Muscle layer of duodenum (tissue), 2 donors: ENCODE measurements around the gene CPTP.

Source experiments
- H3K27ac ChIP-seq: one replicate; pipeline ENCODE4 v1.7.0; 2013; ENCODE audit warnings: mild to moderate bottlenecking, low read length
- H3K27me3 ChIP-seq: one replicate; pipeline ENCODE4 v1.7.0; 2013; ENCODE audit warnings: low read depth, mild to moderate bottlenecking, control low read depth, low read length
- H3K36me3 ChIP-seq, 2 donors: one replicate each; pipeline ENCODE4 v1.7.0; 2013; ENCODE audit warnings: low read length in 2 of 2, control low read depth in 1 of 2, mild to moderate bottlenecking in 1 of 2; ENCODE audit not compliant: insufficient read depth in 2 of 2, control insufficient read depth in 1 of 2
- H3K4me1 ChIP-seq, 2 donors: one replicate each; pipeline ENCODE4 v1.7.0; 2013; ENCODE audit warnings: low read length in 2 of 2, mild to moderate bottlenecking in 2 of 2, control low read depth in 1 of 2, moderate library complexity in 1 of 2; ENCODE audit not compliant: insufficient read depth in 2 of 2, control insufficient read depth in 1 of 2
- H3K4me3 ChIP-seq, 2 donors: one replicate each; pipeline ENCODE4 v1.7.0; 2013; ENCODE audit warnings: low read length in 2 of 2, low read depth in 1 of 2, mild to moderate bottlenecking in 1 of 2
- H3K9me3 ChIP-seq, 2 donors: one replicate each; pipeline ENCODE4 v1.7.0; 2013; ENCODE audit warnings: low read length in 2 of 2, control low read depth in 1 of 2, mild to moderate bottlenecking in 1 of 2; ENCODE audit not compliant: control insufficient read depth in 1 of 2
- donor health status: healthy.

CPTP gene

GRCh38 chr1:1333551-1334241 lies 9.1 kb downstream of the CPTP start:
- Histone ChIP-seq H3K27ac (no peak overlapping the region), H3K36me3 (peaks cover 0 to 30% of the 10 kb centered on the region in 2 donors), H3K4me3 (no peak overlapping the region), H3K4me1 (peaks cover 0 to 9% of the 10 kb centered on the region in 2 donors), H3K9me3 (no peaks in the 10 kb centered on the region), H3K27me3 (no peaks in the 10 kb centered on the region)

- Histone ChIP-seq H3K9me3 (no peaks in the 10 kb centered on the region), H3K4me3 (no peak overlapping the region), H3K4me1 (peaks cover 0 to 9% of the 10 kb centered on the region in 2 donors), H3K27me3 (no peaks in the 10 kb centered on the region), H3K27ac (no peak overlapping the region), H3K36me3 (peaks cover 0 to 37% of the 10 kb centered on the region in 2 donors)
Observed at GRCh38 chr1:1334835-1335234, 10.2 kb downstream of the CPTP start.

GRCh38 chr1:1335283-1335682 lies 10.7 kb downstream of the CPTP start:
- Histone ChIP-seq H3K4me1 (peaks cover 0 to 9% of the 10 kb centered on the region in 2 donors), H3K4me3 (no peak overlapping the region), H3K9me3 (no peaks in the 10 kb centered on the region), H3K27me3 (no peaks in the 10 kb centered on the region), H3K27ac (no peak overlapping the region), H3K36me3 (peaks cover 0 to 41% of the 10 kb centered on the region in 2 donors)

- Histone ChIP-seq H3K27ac (no peak overlapping the region), H3K9me3 (no peaks in the 10 kb centered on the region), H3K4me3 (no peak overlapping the region), H3K27me3 (no peaks in the 10 kb centered on the region), H3K4me1 (peaks cover 0 to 4% of the 10 kb centered on the region in 2 donors), H3K36me3 (peaks cover 3 to 43% of the 10 kb centered on the region in 2 donors)
Observed at GRCh38 chr1:1335792-1336248, 11.2 kb downstream of the CPTP start.

DNA sequence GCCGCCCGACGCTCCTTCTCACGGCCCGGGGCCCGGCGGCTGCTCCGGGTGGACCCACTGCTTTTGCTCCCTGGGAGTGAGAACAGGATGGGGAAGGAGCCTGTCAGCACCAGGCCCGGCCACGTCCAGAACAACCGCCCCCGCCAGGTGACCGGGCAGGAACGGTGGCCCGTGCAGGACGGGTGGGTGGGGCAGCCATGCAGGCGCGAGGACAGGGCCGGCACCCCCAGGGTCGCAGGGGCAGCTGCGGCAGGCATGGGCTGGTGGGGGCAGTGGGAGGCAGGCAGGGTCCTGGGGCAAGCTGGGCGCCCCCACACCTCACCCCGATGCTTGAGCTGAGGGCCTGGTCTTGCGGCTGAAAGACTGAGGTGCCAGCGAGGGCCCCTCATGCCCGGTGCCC lies 11.8 kb downstream of the CPTP start:
- Histone ChIP-seq H3K27ac (no peak overlapping the region), H3K36me3 (peaks cover 3 to 46% of the 10 kb centered on the region in 2 donors), H3K27me3 (no peaks in the 10 kb centered on the region), H3K4me3 (no peak overlapping the region), H3K4me1 (no peaks in the 10 kb centered on the region), H3K9me3 (no peaks in the 10 kb centered on the region)

- H3K4me3 ChIP-seq = no peak overlapping the region
- H3K4me1 ChIP-seq = no peaks in the 10 kb centered on the region
- peaks cover 3 to 53% of the 10 kb centered on the region in 2 donors for H3K36me3 ChIP-seq
- H3K9me3 ChIP-seq = no peaks in the 10 kb centered on the region
- no peak overlapping the region for H3K27ac ChIP-seq
- H3K27me3 ChIP-seq = no peaks in the 10 kb centered on the region
Observed at GRCh38 chr1:1336931-1337792, 12.6 kb downstream of the CPTP start.

GRCh38 chr1:1337793-1338147 lies 13.2 kb downstream of the CPTP start:
- Histone ChIP-seq H3K27ac (no peak overlapping the region), H3K4me3 (no peak overlapping the region), H3K9me3 (no peaks in the 10 kb centered on the region), H3K27me3 (no peaks in the 10 kb centered on the region), H3K4me1 (no peaks in the 10 kb centered on the region), H3K36me3 (peaks cover 3 to 57% of the 10 kb centered on the region in 2 donors)

GRCh38 chr1:1338278-1338677 lies 13.7 kb downstream of the CPTP start:
- Histone ChIP-seq H3K4me3 (no peak overlapping the region), H3K4me1 (no peaks in the 10 kb centered on the region), H3K36me3 (peaks cover 3 to 57% of the 10 kb centered on the region in 2 donors), H3K9me3 (no peaks in the 10 kb centered on the region), H3K27me3 (no peaks in the 10 kb centered on the region), H3K27ac (no peak overlapping the region)

DNA sequence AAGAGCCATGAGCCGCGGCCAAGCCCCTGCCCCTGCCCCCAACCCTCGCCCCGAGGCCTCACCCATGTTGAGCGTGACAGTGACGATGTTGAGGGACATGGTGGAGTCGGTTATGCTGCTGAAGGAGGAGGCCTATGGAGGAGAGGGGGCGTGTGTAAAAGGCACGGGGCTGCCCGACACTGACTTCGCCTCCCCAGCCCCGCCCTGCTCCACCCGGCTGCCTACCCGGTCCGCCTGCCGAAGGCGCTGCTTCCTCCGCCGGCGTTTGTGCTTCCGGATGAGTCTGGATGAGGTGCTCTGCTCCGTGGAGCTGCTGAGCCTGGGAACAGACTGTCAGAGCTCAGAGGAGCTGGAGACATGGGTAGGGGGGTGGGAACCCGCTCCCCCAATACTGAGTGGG lies 15.6 kb downstream of the CPTP start:
- H3K27ac ChIP-seq = no peak overlapping the region
- no peak overlapping the region for H3K4me3 ChIP-seq
- peaks cover 3 to 57% of the 10 kb centered on the region in 2 donors for H3K36me3 ChIP-seq
- H3K27me3 ChIP-seq = no peaks in the 10 kb centered on the region
- peaks cover 0 to 7% of the 10 kb centered on the region in 2 donors for H3K4me1 ChIP-seq
- no peaks in the 10 kb centered on the region for H3K9me3 ChIP-seq

DNA sequence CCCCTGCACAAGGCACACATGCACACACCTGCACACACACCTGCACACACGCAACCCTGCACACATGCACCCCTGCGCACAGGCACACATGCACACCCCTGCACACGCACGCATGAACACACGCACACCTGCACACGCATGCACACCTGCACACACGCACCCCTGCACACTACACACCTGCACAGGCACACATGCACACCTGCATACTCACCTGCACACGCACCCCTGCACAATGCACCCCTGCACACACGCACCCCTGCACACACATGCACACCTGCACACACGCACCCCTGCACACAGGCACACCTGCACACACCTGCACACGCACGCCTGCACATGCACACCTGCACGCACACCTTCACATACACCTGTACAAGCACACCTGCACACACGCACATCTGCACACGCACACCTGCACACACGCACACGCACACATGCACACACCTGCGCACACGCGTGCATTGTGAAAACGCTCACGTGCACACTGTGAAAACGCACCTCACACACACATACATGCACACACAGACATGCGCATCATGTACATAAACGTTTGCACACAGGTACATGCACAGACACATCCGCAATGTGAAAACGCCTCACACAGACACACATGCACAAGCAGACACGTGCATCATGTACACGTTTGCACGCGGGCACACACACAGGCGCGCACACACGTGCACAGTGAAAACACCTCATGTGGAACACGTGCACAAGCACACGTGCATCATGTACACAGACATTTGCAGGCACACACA lies 16.4 kb downstream of the CPTP start:
- peaks cover 0 to 14% of the 10 kb centered on the region in 2 donors for H3K4me1 ChIP-seq
- no peaks in the 10 kb centered on the region for H3K27me3 ChIP-seq
- peaks cover 3 to 53% of the 10 kb centered on the region in 2 donors for H3K36me3 ChIP-seq
- no peak overlapping the region for H3K27ac ChIP-seq
- no peak overlapping the region for H3K4me3 ChIP-seq
- H3K9me3 ChIP-seq = no peaks in the 10 kb centered on the region

DNA sequence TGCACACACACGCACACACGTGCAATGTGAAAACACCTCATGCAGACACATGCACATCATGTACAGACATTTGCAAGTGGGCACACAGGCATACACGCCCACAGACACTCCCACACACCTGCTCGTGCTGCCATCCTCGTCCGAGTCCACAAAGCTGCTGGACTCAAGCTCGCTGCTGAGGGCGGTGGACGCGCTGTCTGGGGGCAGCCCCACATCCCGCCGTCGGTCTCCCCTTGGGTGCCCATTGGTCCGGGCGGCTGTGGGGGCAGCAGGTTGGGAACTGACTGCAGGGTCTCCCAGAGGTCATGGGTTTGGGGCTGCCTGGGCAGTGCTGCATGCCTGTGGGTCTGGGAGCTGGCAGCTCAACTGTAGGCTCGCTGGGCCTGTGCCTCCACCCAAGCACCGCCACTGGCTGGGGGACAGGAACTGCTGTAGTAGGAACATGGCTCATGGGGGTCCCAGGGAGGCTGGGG lies 17.0 kb downstream of the CPTP start:
- H3K4me3 ChIP-seq = no peak overlapping the region
- H3K36me3 ChIP-seq = peaks cover 3 to 48% of the 10 kb centered on the region in 2 donors
- no peaks in the 10 kb centered on the region for H3K9me3 ChIP-seq
- H3K27me3 ChIP-seq = no peaks in the 10 kb centered on the region
- no peak overlapping the region for H3K27ac ChIP-seq
- peaks cover 0 to 21% of the 10 kb centered on the region in 2 donors for H3K4me1 ChIP-seq
